Activated CD4-positive, CD25-positive, alpha-beta regulatory T cell (primary cell): ENCODE data around the gene CALCR.

Experiments used
- DNase-seq, 4 experiments: peaks; one replicate each; lab custom pipeline; 2025; lab: John Stamatoyannopoulos, UW

CALCR gene

DNA sequence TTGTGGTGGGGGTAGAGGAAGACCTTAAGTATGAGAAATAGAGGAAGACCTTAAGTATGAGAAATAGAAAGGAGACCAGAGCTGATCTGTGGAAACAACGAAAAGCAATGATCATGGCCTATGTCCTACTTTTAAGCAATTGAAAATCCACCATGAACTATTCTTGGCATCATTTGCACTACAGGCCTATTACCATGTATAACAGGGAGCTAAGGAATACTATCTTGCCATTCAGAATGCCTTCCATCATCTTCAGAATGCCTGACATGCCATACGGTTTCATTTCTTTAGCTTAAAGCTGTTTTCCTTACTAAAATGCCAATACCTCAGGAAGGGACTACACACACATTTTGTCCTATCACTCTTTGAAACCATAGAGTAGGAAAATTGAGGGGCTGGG is 127.0 kb downstream of the CALCR start:
- DNase-seq: no peak

DNA sequence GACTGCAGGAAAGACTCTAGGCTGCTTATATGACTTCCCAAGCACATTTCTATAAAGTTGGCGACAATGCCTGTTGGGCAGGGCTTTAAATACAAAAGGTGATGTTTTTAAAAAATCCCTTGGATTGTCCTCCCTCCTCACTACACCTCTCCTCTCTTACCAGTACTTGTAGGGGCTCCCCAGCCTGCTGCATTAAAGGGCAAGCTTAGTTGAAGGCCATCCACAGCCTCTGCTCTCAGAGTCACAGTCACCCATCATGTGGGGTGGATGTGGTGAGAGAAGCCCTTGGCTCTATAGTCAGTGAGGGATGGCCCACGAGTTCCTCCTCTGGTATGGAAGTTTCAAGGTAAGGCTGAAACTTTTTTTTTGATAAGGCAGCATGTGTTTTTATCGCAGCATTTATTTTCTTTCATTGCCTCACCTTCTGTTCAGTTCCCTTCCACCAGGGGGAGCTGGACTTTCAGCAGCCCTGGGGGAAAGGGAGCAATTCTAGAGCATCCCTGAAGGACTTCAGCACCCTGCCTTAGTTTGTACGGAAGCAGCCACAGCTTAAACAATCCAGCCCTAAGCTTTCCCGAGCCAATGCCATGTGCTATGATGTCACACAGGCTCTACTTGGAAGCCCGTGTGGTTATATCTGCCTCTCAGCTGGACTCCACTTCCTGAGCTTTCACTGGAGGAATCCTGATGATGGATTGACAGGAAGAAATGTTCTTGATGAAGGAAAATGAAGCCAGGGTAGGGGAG is 131.9 kb downstream of the CALCR start:
- peak in 1 of 4 experiments; percentile 1 for DNase-seq

DNA sequence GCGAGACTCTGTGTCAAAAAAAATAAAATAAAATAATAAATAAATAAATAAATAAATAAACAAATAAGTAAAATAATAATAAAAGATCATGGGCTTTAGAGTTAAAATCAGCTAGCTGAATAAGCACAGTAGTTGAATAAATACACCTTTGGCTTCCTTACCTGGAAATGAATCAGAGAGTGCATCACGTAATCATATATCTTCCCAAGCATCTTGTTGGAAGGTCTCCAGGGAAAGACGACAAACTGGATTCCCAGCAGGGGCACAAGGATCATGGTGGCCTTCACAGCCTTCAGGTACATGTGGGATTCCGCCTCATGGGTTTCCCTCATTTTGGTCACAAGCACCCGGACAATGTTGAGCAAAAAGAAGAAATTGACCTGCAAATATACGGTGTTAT is 138.7 kb downstream of the CALCR start:
- DNase-seq: no peak

DNA sequence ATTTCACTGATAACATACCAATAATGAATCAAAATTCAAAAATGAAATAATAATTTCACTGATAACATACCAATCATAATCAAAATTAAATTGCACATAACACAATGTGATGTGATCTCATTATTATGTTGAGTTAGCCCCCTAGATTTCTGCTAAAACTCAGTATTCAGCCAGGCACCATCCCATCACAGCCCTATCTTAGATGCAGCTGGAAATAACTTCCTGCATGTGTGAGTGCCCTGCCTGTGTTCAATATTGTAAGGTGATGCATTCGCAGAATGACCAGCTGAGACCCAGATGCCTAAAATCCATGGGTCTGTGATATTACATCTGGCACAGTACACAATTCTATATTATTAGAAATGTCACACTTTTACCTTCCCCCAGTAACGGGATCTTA is 142.4 kb downstream of the CALCR start:
- no peak for DNase-seq

DNA sequence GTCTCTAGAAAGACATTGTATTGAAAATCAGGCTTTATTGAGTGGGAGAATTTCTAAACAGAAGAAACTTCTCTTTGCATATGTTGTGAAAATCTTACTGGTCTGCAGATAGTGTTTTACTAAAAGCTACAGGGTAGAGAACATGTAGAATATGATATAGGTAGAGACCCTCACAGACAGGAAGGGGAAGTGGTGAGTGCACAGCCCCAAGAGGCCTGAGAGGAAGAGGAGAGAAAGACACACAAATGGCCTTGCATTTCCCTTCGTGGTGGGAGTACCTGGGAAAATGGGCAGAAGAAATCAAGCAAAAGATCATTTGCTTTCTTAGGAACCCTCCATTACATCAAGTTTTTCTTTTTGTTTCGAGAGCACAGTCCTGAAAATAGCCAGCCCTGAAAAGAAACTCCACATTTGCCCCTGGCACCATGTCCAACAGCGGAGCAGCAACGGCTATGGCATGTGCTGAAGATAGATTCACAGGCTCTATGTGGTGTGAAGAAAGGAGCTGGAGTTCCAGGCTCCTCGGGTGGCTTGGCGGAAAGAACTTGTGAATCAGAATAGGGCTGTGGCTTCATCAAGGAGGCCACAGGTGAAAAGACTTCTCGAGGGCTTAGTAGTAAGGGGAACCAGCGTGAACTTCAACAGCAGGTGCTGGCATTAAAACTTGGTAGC is 143.5 kb downstream of the CALCR start:
- no peak for DNase-seq

DNA sequence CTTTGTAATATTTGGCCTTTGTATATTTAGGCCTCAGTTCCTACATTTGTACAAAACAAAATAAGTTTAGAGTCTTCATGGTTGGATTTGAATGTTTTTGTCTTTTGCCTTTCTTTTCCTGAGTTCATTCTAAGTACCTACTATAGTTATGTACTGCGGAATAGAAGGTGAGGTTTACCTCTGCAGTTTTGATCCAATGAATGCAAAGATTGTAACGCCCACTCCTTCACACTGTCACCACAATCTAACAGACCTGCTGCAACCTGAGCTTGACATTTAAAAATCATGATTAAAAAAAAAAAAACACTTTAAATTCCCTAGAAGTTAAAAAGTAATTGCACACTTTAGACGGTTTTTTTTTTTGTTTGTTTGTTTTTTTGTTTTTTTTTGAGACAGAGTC is 145.0 kb downstream of the CALCR start:
- DNase-seq: no peak

DNA sequence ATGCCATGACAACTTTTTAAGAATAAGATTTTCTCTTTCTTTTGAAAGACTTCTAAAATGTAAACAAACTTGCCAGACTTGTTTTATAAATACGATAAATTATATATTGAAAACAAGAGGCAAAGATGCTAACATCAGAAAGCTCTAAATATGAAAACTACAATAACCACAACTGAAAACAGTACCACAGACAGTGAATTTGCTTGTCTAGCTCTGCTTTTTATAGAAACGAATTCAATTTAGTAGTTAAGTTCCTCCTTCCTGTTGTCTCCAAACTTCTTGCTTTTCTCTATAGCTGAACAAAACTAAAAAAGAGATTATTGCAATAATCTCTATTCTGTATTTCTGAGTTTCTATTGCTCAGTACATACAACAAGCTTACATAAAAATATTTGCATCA is 147.4 kb downstream of the CALCR start:
- DNase-seq: no peak

DNA sequence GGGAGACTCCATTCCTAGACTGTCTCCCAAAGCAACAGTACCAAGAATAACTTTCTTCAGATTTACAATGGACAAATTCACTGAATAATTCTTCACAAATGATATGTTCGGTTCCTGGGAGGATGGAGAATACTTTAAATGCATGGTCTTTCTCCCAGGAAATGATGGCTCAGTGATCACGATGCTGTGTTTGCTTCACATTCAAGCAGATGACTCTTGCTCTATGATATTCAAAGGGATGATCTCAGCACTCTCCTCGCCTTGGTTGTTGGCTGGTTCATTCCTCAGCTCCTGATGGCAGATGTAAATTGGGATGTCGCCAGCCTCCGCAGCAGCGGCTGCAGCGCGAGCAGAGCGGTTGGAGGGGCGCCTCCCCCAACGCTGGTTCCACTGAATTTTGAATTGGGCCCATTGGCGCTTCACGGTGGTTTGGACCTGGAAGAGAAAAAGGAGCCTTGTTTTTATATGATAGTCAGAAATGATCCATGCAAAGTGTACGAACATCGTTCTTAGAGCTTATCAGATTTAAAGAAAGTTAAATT is 148.3 kb downstream of the CALCR start:
- DNase-seq: no peak

DNA sequence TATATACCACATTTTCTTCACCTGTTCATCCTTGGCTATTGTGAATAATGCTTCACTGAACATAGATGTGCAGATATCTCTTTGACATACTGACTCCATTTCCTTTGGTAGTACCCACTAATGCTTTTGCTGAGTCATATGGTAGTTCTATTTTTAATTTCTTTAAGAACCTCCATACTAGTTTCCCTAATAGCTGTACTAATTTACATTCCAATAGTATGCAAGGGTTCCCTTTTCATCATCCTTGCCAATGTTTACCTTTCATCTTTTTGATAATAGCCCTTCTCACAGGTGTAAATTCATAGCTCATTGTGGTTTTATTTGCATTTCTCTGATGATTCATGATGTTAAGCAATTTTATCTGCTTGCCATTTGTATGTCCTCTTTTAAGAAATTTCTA is 159.9 kb downstream of the CALCR start:
- DNase-seq: no peak

DNA sequence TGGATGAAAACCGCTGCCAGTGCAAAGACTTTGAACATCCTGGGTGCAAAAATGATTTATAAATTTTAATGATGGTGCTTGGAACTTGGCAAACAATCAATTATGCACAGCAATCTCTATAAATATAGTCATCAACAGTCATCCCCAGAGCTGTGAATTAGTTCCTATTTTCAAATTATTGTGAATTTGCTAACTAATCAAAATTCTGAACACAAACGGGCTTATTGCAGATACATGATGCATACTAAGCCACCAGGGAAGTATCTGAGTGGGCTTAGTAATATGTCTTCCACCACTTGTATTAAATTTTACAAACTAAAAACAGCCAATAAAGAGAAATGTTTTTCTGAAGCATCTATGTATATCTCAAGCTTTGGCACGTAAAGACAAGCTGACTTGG is 165.2 kb downstream of the CALCR start:
- no peak for DNase-seq

DNA sequence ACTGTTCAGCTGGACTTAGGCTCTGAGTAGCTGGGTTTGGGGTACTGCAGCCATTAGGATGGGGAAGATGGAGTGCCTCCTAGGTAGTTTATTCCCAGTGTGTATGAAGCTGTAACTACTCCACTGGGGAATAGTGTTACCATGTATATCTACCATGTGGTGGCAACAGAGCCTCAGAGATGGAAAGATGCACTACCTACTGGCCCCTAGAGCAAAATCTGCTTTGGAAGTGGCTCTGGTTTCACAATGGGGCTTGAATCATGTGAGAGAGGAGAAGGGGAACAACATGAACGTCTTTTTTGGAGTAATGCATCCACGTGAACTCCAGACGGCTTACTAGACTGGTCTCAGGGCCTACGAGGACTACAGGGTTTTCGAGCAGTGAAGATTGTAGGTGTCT is 167.3 kb downstream of the CALCR start:
- no peak for DNase-seq

DNA sequence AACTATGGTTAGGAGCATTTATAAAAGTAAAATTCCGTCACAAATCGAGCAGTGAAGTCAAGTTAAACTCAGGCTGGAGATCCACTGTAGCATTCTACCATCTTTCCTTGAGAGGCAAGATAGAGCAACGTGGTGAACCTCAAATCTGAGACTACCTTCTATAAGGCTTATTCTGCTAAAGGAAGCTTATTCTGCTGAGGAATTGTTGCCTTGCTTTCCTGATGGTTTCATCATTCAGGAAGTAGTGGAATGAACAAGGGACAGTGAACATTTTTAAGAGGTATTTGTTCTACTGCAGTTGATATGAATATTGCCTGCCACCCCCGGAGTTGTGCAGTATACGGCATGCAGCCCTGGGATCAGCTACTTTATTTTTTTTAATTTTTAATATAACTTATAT is 171.6 kb downstream of the CALCR start:
- DNase-seq: no peak

DNA sequence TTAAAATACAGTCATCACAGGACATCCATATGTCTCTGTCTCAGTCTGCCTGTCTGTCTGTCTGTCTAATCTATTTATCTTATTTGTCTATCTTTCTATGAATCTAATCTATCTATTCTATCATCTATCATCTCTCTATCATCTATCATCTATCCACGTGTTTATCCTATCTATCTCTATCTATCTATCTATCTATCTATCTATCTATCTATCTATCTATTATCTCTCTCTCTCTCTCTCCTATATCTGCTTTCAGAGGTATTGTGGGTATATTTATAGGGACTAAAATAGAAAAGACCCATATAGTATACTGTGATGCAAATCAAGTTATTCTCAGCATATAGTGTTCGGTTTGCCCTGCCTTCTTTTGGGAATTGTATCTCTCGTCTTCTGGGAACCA is 174.9 kb downstream of the CALCR start:
- no peak for DNase-seq

DNA sequence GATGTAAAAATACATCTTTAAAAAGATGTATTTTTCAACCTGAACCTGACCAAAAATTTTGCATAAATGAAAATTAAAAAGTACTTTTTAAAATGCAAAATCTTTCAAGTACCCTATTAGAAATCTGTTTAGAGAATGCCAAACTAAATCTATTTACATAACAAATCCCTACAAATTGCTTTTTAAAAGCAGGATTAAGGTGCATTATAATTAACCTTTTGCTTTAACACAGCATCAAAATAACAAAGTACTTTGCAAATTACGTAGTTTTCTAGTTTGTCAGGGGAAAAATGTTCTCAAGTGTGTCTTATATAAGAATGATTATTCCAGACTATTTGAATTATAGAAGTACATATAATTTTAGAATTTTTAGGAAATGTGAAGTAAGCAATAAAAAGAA is 181.5 kb downstream of the CALCR start:
- DNase-seq: no peak

DNA sequence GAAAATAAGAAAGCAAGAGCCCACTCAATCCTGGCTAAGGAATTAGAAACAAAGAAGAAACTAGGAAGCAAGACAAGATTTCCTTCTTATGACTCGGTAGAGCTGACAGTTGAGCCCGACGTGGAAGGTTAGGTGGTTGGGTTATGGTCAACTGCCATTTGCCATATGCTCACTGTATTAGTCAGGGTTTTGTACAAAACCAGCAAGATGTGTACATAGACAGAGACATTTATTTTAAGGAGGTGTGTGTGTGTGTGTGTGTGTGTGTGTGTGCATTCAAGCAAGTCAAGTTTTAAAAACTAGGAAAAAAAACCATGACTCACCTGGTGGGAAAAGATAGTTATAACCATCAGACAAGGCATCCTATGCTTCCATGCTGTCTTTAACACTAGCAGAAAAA is 183.9 kb downstream of the CALCR start:
- DNase-seq: no peak

DNA sequence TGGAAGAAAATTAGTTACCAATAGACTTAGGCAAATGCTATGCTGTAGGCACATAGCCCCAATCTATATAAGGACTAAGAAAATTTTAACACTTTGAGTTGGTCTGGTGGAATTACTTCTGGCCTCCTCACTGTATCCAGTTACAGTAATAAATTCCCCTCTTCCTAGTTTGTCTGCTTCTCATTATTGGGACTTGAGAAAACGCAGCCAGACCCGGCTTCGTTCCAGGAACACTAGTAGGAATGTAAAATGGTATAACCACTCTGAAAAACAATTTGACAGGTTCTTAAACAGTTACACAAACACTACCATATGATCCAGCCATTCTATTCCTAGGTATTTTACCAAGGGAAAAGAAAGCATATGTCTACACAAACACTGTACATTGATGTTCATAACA is 192.2 kb downstream of the CALCR start:
- no peak for DNase-seq

DNA sequence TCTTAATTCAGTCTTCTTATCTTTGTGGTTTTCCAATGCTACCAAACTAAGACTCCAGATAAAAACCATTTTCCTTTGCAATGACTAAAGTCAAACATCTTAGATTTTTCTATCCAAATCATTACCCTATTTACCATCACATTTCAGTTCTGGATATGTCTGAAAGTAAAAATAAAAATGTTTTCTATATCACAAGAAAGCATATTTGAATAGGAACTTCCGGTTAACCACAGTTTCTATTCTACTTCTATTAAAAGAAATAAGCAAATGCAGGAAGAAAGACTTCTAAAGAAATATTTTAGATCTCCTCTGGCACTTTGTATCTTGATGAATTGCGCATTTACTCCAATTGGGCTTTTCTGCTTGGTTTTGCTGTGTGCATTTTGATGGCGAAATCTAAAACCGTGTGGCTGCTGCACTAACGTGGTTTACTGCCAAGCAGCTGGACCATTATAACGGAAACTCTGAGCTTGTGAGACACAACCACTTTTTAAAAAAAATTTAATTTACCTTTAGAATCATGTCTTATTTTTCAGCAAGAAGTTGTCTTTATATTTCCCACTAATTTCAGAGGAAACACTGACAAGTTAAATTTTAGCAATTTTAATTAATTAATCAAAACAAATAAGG is 196.3 kb downstream of the CALCR start:
- DNase-seq: no peak

DNA sequence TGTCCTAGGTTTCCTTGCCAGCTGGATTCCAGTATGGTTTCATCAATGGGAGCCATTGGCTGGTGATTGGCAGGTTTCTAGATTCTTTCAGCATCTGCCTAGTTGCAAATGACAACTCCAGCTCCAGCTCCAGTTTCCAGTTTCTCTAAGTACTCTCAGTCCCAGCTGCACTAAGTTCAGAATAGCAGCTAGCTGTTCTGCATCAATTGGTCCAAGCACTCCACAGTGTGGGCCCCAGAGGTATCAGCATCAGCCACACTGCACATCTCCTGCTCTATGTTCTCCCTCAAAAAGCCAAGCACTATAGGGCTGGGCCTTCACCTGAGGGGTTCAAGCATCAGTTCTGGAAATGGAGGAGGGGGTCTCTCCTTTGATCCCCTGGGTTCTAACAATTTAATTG is 198.9 kb downstream of the CALCR start:
- no peak for DNase-seq
